ENCODE data around the gene CEP78.
"Not testable (repeated sequence)": the region's sequence is repeated elsewhere in the genome, so short reads cannot be mapped to it uniquely, and the experiment has no call there.

CEP78 gene

DNA sequence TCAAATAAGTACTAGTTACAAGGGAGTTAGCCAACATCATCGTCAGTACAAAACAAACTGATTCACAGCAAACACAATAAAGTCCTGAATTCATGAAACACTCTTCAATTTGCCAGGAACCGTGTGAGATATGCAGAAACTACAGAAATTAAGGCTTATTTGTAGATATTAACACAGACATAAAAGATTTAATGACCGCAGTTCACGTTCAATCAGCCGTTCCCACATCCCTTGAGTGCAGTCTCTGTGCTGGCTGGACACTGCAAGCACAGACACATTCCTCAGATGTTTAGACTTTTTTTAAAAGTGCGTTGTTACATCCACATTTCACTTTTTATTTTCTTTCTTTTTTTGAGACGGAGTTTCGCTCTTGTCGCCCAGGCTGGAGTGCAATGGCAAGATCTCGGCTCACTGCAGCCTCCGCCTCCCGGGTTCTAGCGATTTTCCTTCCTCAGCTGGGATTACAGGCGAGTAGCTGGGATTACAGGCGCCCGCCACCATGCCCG, 566 bp upstream of the CEP78 start:
- no peak for DNase-seq

DNA sequence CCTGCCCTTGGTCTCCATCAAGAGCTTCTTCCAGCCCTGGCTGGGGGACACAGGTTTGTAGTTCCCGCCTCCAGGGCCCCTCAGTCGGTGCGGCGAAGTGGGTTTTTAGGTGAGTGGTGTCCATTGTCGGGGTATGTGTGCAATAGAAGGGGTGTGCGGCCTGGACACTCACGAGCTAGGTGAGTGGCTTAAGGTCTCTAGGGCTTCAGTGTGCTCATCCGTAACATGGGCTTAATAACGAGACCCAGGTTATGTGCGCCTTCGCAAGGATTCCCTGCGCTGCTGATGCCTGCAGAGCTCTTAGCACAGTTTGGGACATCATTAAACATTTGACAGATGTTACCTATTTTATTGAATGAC, 656 bp downstream of the CEP78 start:
- no peak for DNase-seq

DNA sequence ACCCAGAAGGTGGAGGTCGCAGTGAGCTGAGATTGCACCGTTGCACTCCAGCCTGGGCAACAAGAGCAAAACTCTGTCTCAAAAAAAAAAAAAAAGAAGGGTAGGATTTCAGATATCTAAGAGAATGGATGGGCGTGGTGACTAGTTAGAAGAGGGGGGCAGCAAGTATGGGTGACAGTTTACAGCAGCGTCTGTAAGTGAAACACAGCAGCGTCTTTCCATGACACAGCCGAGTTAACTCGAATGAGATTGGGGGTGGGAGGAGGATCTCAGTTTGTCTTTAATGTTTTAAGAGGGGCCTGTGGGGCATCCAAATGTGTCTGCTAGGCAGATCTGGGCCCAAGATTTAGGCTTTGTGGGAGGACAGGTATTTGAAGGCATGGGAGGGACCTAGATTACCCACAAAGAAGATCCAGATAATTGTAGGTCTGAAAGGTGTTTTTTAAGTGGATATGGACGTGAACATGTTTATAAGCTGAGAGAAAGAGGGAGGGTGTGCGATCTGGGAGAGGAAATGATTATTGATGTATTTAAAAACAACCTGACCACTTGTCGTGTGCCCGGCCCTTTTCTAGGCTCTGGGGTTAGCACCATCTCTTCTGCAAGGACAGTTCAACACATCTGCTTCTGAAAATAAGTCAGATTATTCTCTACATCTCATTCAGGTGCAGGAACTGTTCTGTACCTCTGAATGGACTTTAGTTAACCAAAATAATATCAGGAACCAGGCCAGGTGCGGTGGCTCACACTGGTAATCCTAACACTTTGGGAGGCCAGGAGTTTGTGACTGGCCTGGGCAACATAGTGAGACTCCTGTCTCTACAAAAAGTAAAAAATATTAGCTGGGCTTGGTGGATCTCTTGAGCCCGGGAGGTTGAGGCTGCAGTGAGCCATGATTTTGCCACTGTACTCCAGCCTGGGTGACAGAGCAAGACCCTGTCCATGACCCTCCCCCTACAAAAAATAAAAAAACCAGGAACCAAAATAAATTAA, 2.5 kb downstream of the CEP78 start:
- no peak for DNase-seq

DNA sequence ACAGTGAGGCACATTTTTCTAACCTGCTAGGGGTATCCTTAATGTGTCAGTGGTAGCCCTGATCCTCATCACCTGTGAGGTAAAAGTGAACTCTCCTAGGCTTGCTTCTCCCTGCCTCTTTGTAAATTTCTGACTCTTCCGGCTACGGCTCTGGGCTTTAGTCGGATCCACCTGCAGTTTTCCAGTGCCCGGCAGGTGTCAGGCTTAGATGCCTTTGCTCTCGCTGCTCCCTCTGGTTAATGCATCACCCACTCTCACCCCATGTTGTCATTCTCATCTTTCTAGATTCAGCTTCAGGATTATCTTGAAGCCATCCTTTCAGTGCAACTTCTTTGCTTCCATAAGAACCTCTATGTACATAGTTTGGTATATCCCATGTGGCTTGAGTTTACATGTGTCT, 3.6 kb downstream of the CEP78 start:
- DNase-seq = peak; percentile 1

DNA sequence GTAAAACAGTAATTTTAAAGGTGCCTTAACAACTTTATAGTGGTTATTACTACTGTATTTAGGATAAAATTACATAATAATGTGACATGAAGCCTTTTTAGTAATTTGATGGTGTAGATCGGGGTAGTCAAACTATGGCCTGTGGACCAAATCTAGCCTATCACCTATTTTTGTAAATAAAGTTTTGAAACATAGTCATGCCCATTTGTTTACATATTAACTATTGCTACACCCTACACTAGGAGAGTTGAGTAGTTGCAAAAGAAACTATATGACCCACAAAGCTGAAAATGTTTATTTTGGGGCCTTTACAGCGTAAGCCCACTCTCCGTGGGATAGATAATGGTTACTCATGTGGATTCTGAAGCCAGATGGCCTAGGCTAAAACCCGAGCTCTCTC, 6.2 kb downstream of the CEP78 start:
- no peak for DNase-seq

DNA sequence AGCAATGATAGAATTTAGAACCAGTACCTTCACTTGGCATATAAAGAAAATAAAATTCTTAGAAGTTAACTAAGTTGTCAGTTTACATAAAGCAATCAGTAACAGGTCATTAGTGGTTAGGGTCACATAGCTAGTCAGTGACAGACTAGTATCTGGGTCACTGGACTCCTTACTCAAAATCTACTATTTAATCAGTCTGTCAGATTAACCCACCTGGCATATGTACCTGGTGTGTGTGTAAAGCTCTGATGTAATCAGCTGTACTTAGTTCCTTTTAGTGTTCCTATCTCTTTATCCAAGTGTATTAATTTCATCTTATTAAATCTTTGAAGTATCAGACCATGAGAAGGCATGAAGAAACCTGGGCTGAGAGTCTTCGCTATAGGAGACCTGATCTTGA, 7.3 kb downstream of the CEP78 start:
- DNase-seq = no peak

DNA sequence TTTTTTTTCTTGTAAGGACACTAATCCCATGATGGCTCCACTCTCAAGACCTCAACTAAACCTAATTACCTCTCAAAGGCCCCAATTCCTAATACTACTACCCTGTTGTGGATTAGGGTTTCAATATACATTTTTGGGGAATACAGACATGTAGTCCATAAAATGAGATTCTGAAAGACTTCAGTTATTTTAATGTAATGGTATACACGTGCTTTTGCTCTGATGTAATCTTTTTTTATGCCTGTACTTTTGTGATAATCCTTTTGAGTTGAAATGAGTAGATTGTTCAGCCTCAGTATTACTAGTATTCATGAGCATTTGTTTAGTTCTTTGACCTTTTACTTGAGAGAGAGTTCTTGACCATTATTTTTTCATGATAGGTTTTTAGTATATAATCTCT, 9.5 kb downstream of the CEP78 start:
- no peak for DNase-seq

DNA sequence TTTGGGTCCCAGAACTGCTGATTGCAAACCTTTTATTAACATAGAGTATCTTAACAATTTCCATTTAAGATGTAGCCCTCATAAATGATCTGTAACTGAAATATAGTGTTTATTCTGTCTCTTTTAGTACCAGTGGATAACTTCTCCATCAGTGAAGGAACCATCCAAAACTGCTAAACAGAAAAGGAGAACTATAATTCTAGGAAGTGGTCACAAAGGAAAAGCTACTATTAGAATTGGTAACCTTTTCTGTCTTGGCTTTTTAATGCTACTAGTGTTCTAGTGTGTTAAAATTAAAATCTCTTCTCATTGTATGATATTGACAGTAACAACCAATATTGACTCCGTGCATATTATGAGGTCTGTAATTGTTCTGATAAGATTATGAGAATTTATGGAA, 12.8 kb downstream of the CEP78 start:
- no peak for DNase-seq

DNA sequence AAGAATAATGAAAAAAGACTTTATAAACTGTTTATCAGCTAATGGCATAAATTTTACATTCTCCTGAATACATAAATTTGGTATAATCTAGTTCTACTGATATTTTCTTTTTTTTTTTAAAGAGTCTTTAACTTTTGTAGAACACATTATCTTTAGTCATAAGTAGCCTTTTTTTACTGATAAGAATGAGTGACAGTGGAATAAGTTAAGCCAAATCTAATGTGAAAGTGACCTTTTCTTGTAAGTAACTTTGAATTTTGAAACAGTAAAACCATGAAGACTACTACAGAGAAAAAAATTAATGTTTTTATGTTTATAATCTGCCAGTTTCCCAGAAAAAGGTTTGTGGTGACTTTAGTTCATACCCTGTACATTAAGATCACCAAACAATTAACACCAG, 13.7 kb downstream of the CEP78 start:
- DNase-seq = no peak

DNA sequence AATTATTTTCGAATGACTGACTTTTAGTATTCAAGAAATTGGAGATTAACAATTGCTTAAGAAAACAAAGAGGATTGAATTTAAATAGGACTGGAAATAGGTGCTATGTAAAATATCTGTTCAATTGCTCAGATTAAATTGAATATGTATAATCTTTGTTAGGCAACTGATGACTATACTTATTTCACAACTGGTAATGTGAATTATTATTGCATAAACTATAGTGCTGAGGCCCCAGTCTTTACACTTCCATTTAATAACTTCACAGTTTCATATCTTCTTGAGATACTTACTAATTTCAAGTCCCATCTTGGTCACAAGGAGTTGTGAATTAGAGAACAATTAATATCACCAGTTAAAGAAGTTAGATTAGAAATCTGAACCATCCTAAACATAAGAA, 16.7 kb downstream of the CEP78 start:
- no peak for DNase-seq

DNA sequence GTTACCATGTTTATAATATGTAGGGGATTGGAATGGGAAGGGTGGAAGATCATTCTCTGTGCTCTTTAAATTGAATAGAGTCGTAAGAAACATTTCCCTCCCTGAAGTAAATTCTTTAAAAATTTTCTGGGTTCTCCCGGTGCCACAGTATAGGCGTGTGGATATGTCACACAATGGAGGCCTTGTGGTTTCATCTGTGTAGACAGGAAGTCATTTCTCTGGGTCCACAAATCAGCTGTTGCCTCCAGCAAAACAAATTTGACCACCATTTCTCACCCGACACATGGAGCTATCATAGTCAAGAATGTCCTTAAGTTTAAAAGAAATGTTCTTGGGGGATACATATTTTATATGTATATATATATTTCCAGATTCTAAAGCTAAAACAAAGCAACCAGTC, 17.4 kb downstream of the CEP78 start:
- DNase-seq = no peak

DNA sequence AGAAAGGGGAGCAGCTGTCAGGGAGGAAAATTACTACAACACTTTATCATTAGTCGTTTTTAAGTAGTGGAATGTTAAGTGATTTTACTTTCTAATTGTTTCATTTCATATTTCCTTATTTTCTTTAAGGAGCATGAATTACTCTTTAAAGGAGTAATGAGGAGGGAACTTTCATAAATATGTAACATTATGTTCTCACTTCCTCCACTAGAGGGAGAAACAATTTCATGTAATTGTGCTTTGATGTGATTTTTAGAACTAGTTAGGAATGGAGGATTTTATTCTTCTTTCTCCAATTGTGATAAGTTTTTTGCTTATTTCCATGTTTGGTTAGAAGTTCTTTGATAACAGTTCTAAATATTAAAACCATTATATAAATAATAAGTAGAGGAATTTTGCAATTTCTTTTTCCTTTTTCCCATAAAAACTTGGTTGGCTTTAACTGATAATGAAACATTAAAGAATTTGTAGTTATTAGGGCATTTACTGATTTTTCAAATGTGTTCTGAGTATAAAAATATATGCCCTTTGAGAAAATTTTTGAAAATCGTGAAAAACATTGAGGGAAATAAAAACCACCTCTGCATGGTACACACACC, 25.6 kb downstream of the CEP78 start:
- peak; percentile 0 for DNase-seq

DNA sequence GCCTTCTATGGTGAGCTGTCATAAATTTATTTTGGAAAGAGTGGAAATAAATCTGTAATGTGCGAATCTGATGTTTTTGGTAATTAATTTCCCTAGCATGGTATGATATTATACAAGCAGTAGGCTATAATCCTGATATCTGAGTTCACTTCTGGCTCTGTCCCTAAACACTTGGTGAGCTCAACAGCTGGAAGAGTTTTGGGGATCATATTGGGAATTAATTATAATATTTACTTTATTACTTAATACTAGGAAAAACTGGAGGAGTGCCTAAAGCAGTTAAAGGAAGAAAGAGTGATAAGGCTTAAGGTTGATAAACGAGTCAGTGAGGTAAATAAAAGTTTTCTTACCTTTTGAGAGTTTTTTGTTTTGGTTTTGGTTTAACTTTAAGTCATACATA, 26.8 kb downstream of the CEP78 start:
- DNase-seq = no peak

DNA sequence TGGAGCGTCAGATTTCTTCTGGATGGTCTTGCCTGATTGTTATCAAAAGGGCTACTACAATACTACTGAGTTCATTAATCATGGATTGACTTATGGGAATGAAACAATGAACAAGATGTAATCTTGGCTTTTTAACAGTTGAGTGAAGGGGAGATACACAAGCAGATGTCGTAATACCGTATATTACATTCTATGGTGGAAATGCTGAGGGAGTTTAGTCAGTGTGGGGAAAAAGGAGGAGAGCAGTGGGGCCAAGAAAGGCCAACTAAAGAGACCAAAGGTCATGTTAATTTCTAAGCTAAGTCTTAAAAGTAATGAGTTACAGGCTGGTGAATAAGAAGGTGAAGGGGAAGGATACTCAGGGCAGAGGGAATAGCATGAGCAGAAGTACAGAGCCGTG, 32.0 kb downstream of the CEP78 start:
- no peak for DNase-seq

DNA sequence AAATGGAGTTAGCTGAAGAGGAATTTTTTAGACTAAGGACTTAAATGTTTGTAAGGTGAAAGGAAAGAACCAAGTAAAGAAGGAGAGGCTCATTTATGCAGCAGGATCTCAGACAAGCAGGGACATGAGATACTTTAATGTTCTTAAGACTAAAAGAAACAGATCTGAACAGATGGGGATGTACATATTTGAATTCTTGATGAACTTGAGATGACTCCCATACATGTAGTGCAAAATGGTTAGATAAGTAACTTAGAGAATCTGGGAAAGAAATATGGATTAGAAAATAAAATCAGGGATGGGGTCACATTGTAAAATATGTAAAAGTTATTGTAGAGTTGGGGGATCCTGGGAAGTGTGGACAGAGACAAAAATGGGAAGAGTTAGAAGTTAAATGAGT, 33.9 kb downstream of the CEP78 start:
- no peak for DNase-seq

DNA sequence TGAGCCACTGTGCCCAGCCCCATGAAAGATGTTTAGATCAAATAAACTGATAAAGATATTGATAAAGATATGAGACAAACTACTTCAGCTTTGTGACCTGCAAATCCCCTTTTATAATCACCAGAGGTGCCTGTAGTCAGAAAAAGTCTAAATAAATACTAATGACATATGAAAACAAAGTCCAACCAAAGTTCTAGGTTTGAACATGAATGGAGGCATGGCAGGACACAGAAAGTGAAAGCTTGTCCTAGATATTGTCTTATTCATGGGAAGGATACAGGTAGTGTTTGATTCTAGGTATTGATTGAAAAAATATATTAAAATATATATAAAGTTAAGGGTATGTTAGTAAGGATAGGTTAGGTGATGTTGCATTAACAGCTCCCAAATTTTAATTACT, 36.4 kb downstream of the CEP78 start:
- no peak for DNase-seq

DNA sequence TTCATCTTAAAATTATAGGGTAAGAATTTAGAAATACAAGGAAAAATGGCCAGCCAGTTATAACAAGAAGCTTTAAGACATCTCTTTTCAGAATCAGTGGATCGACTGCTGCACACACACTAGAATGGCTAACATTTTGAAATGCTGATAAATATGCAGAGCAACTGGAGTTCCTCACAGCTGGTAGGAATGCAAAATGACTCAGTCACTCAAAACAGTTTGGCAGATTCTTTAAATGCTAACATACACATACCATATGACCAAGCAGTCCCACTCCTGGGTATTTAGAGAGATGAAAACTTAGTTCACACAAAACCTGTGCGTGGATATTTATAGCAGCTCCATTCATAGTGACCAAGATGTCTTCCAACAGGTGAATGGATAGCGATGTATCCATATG, 37.9 kb downstream of the CEP78 start:
- no peak for DNase-seq

DNA sequence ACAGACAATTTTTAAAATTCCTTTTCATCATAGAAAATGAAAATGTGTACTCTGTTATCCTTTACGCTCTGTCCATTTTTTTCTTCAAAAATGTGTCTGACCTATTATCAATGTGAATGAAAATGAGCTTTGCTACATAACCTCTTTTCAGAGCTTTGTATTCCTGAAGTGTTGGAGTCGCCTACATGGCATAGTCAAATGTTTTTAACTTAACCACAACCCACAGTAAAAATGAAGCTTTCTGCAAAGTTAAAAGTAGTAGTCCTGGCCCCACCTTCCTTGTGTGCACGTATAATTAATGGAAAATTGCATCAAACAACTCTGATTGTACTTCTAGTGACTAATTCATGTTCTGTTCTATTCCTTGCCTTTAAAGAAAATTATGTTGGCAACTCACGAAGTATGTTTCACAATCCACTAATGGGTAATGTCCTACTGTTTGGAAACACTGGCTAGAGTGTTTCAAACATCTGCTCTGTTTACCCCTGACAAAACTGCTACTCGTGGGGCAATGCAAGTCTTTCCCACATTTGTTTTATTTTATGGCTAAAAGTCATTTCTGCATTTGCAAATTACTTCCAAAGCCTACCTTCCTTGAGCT, 42.4 kb downstream of the CEP78 start:
- no peak for DNase-seq

DNA sequence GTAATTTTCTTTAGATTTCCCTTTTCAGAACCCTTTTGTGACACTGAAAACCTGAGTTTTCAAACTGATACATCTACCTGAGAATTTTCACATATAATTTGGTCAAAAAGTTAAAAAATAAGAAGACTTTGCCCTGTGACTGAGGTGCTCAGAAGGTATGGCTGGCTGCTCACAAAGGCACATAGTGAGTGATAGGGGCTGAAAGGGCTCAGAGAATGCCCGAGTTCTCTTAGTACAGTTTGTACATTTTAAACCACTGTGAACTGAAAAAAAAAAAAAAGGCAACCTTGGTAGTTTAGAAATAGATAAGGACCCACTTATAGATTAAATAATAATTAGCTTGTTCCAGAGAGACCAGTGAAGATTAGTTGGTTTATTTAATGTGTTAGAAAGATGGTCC, 42.9 kb downstream of the CEP78 start:
- no peak for DNase-seq

DNA sequence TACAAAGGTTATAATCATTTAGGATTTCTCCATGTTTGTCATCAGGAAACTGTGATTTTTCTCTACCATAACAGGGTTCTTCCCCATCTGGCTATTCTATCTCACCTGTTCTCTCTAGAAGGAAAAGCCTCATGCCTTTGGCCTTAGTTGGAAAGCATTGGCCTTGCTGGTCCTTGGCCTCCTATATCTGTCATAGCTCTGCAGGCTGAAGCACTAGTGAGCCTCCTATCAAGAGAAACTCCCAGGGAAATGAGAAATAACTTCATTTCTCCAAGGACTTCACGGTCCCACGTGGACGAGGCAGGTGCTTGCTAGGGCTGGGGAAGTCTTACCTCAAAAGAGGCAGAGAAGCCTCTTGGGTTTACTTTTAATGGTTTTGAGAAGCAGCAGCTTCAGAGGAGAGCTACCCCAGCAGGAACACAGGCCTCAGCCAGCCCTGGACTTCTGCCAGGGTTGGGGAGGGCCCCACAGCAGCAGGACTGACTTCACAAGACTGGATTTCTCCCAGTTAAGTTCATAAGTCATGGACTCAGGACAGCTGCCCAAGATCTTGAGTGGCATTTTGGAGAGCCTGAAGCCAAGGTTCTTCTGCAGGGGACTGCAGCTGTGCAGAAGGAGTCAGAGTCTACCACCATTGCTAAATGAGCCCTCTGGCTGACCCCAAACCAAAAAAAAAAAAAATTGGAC, 45.2 kb downstream of the CEP78 start:
- no peak for DNase-seq

DNA sequence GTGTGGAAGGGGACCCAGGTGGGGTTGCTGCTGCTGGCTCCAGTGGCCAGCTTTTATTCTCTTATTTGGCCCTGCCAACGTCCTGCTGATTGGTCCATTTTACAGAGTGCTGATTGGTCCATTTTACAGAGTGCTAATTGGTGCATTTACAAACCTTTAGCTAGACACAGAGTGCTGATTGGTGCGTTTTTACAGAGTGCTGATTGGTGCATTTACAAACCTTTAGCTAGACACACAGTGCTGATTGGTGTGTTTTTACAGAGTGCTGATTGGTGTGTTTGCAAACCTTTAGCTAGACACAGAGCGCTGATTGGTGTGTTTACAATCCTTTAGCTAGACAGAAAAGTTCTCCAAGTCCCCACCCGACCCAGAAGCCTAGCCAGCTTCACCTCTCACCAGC, 48.3 kb downstream of the CEP78 start:
- not testable (repeated sequence) for DNase-seq

DNA sequence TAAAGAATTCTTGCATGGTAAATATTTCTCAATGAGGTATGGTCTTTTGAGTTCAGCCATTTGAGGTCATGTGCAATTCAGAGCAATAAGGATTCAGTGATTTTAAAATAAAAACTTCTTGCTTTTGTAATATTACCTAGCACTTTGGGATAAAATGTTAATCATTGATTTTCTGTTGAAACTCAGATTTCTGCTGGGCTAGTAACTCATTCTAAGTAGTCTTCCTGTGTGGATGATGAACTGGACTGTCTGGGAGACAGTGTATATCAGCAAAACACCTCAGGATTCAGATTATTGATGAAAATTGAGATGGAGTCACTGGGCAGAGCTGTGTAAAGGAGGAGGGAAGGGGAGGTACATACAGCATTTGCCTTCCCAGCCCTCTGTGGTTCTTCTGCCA, 50.2 kb downstream of the CEP78 start:
- no peak for DNase-seq

DNA sequence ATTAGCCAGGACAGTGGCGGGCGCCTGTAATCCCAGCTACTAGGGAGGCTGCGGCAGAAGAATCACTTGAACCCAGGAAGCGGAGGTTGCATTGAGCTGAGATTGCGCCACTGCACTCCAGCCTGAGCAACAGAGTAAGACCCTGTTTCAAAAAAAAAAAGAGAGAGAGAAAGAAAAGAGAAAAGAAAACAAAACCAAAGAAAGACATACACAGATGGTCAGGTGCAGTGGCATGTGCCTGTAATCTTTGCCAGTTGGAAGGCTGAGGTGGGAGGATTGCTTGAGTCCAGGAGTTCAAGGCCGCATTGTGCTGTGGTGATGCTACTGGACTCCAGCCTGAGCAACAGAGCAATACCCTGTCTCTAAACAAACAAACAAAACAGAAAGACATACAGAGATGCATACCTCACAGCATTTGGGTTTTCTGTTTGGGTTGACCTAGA, 51.1 kb downstream of the CEP78 start:
- no peak for DNase-seq

All from DMS153 (cell line).